Prostate gland (tissue), 2 donors: ENCODE data around the gene TMEM253. TPM values are rescaled to one million over a fixed set of nuclear protein-coding genes. Genes with fewer than 3 reads are reported as not detected.

Source experiments
- DNase-seq: peaks from one replicate; pipeline ENCODE4 v3.0.0-alpha.2; 2019; ENCODE audit warnings: low spot score
- H3K27ac ChIP-seq, 2 donors: fragments of 200-600 bp; sonication (generic); 2 replicates each; pipeline ENCODE4 v1.5.1; 2017 to 2019
- H3K27me3 ChIP-seq: fragments of 200-600 bp; sonication (generic); replicated peaks from 2 replicates; pipeline ENCODE4 v1.5.1; 2019; ENCODE audit not compliant: insufficient read depth
- H3K36me3 ChIP-seq, 2 donors: fragments of 200-600 bp; sonication (generic); 1 replicate in 1 of 2; 2 replicates in 1 of 2; pipeline versions ENCODE4 v1.5.1 to v1.8.1; 2017 to 2019
- H3K4me1 ChIP-seq: fragments of 200-600 bp; sonication (generic); replicated peaks from 2 replicates; pipeline ENCODE4 v1.5.1; 2019
- H3K4me3 ChIP-seq, 2 donors: fragments of 200-600 bp; sonication (generic); 2 replicates each; pipeline ENCODE4 v1.5.1; 2017 to 2019
- H3K9me3 ChIP-seq: fragments of 200-600 bp; sonication (generic); 2 replicates; pipeline ENCODE4 v1.5.1; 2017
- POLR2A ChIP-seq: fragments of 450-650 bp; IDR thresholded peaks from one replicate; pipeline ENCODE4 v1.6.1; 2016; ENCODE audit warnings: antibody characterized with exemption, mild to moderate bottlenecking
- POLR2AphosphoS5 ChIP-seq: sonication (generic); formaldehyde crosslinking; IDR thresholded peaks from one replicate; pipeline ENCODE4 v1.6.1; 2017; ENCODE audit warnings: antibody characterized with exemption
- WGBS: methylation state at CpG from one replicate; pipeline ENCODE4 v1.1.5; 2018; 5-methylcytosine and 5-hydroxymethylcytosine counted together
- intact Hi-C: fragments of 100-400 bp; cut with DNase I; formaldehyde crosslinking; loops from one replicate; pipeline ENCODE4 v1.14.2; 2022
- total RNA-seq, 2 donors: library from RNA; depleted of rRNA; stranded (reverse); fragments of >200 nt; gene quantifications; one replicate each; pipeline ENCODE4 v1.1.0, GENCODE V29; 2016
- TF ChIP-seq, protein P1 (sequence below), 4 experiments: fragments of 200-600 bp in 2 of 4; fragments of 450-650 bp in 2 of 4; sonication (generic) in 2 of 4; IDR thresholded peaks; 1 replicate in 3 of 4; 2 replicates in 1 of 4; pipeline ENCODE4 v1.5.1; 2016 to 2019; ENCODE audit warnings: antibody characterized with exemption in 4 of 4, mild to moderate bottlenecking in 2 of 4, moderate library complexity in 2 of 4

Gene TMEM253
- total RNA-seq, 2 donors from 2014 or later: not detected

DNA sequence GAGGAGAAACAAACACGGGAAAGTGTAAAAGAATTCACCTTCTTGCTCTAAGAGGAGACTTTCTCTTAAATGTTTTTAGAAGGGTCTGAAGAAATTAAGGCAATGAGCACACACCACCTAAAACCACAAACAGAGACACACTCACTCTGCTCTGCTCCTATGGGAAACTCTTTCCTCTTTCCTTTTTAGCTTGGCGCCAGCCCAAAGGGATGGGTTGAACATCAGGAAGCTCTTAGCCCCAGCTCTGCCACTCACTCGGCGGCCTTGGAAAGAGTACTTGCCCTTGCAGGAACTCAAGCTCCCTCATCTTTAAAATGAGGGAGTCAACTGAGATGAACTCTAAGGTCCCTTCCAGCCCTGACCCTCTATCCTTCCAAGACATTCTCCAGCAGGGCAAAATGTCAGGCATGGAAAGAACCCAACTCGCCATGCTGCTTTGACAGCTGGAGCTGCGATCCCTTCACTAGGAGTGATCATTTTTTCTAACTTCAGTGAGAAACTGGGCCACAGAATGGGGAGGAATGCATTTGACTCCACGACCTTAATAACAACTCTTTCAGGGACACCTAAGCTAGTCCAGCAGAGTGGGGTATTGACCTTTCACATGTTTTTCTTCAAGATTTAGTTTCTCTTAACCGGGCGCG lies 44.2 kb upstream of the TMEM253 start:
- Histone ChIP-seq H3K27me3 (no peaks in the 10 kb centered on the region), H3K27ac (no peak overlapping the region), H3K9me3 (no peaks in the 10 kb centered on the region), H3K4me1 (no peaks in the 10 kb centered on the region), H3K4me3 (no peak overlapping the region), H3K36me3 (no peaks in the 10 kb centered on the region)
- WGBS: 88% methylated on average over 10 of the region's 10 CpGs
- TF ChIP-seq POLR2A (no peak), POLR2AphosphoS5 (no peak)
- TF ChIP-seq, protein P1, sequence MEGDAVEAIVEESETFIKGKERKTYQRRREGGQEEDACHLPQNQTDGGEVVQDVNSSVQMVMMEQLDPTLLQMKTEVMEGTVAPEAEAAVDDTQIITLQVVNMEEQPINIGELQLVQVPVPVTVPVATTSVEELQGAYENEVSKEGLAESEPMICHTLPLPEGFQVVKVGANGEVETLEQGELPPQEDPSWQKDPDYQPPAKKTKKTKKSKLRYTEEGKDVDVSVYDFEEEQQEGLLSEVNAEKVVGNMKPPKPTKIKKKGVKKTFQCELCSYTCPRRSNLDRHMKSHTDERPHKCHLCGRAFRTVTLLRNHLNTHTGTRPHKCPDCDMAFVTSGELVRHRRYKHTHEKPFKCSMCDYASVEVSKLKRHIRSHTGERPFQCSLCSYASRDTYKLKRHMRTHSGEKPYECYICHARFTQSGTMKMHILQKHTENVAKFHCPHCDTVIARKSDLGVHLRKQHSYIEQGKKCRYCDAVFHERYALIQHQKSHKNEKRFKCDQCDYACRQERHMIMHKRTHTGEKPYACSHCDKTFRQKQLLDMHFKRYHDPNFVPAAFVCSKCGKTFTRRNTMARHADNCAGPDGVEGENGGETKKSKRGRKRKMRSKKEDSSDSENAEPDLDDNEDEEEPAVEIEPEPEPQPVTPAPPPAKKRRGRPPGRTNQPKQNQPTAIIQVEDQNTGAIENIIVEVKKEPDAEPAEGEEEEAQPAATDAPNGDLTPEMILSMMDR (IDR thresholded peaks at IDR 0.05): no peak
- DNase-seq: no peak
- intact Hi-C loops: no loop called here

DNA sequence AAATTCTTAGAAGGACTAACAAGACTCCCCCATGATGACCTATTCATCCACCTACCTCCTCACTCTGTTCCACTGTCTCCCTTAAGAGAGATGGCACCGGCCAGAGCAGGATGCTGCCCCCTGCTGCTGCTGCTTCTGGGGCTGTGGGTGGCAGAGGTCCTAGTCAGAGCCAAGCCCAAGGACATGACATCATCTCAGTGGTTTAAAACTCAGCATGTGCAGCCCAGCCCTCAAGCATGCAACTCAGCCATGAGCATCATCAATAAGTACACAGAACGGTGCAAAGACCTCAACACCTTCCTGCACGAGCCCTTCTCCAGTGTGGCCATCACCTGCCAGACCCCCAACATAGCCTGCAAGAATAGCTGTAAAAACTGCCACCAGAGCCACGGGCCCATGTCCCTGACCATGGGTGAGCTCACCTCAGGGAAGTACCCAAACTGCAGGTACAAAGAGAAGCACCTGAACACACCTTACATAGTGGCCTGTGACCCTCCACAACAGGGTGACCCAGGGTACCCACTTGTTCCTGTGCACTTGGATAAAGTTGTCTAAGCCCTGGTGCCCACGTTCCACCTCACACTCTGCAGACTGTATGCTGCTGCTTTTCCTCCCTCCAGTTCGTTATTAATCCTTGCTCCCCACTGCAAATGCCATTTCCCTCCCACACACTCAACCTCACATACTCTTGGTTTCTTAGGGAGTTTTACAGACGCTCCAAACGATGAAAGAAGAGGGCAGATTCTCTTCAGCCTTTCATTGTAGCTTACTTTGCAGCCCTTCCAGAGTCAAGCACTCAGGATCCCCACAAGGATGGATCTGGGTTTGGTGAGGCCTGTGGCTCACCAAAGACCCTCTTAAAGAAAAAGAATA lies 42.8 kb upstream of the TMEM253 start, which contains the start of gene RNASE8:
TSS of gene RNASE8 (plus strand) at position 20 of the 873 bp plus-strand sequence. CDS start at position 91, 71 bp downstream.
- 64% methylated on average over 8 of the region's 8 CpGs for WGBS
- Histone ChIP-seq H3K27ac (no peak within 1 kb of the TSS), H3K27me3 (no peaks in the 10 kb centered on the region), H3K9me3 (no peaks in the 10 kb centered on the region), H3K4me1 (no peaks in the 10 kb centered on the region), H3K36me3 (no peaks in the 10 kb centered on the region), H3K4me3 (no peak within 1 kb of the TSS)
- no peak for DNase-seq
- TF ChIP-seq POLR2A: no peak
- TF ChIP-seq, protein P1 (IDR thresholded peaks at IDR 0.05): no peak
- TF ChIP-seq POLR2AphosphoS5: no peak
- intact Hi-C loops: no loop called here

DNA sequence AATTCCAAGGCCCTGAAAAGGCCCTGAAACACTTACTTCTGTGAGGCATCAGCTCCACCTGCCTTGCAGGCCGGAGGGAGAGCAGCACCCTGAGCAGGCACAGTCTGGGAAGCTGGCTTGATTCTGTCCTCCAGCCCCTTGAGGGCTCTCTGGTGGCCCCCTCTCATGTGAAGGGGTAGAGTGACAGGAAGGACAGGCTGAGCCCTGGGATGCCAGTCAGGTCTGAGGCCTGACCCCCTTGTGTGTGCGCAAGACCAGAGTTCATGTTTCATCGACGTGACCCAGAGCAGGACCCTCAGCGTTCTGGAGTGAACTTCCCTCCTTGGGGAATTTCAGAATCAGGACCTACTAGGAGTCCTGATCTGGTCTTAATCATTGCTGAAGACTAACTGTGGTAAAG lies 42.0 kb upstream of the TMEM253 start:
- H3K9me3 ChIP-seq: no peaks in the 10 kb centered on the region
- no peak overlapping the region for H3K27ac ChIP-seq
- TF ChIP-seq, protein P1 (IDR thresholded peaks at IDR 0.05): no peak
- no peak for TF ChIP-seq POLR2A
- TF ChIP-seq POLR2AphosphoS5: no peak
- no peak for DNase-seq
- H3K27me3 ChIP-seq: no peaks in the 10 kb centered on the region
- 89% methylated on average over 5 of the region's 5 CpGs for WGBS
- no peaks in the 10 kb centered on the region for H3K36me3 ChIP-seq
- intact Hi-C loops: no loop called here
- no peak overlapping the region for H3K4me3 ChIP-seq
- no peaks in the 10 kb centered on the region for H3K4me1 ChIP-seq

DNA sequence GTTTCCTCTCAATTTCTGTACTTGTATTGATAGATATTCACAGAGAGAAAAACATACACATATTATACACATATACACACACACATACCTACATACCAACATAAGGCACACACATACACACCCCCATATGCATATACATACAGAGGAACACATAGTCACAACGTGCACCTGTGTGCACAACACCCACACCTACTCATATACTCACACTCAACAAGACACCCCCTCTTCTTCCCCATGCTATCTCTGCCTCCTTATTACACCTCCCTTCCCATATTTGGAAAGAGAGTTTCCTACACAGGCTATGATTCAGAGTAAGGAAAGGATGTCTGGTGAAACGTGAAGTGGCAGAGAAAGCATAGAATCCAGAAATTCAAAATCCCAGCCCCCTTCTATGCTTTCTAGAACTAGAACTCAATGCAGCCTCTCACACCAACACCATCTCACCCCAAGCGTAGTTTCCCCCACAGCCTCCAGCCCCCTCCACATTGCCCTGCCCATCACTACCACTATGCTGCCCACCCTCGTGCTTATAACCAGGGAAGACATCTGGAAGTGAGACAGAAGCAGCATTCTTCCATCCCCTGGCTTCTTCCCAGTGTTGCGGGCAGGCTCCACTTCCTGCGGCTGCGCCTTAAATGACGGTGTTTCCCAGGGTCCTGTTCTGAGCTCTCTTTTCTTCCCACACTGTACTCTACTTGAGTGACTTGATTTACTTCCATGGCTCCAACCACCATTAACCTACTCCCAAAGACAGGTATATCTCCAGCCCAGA lies 40.8 kb upstream of the TMEM253 start:
- TF ChIP-seq POLR2AphosphoS5 (no peak), POLR2A (no peak)
- TF ChIP-seq, protein P1 (IDR thresholded peaks at IDR 0.05): no peak
- DNase-seq: no peak
- Histone ChIP-seq H3K4me3 (no peak overlapping the region), H3K9me3 (no peaks in the 10 kb centered on the region), H3K36me3 (no peaks in the 10 kb centered on the region), H3K27me3 (no peaks in the 10 kb centered on the region), H3K4me1 (no peaks in the 10 kb centered on the region), H3K27ac (no peak overlapping the region)
- 73% methylated on average over 8 of the region's 8 CpGs for WGBS
- intact Hi-C loops: no loop called here
